K562 (cell line): ENCODE measurements around the gene HELT. TPM values are rescaled to one million over a fixed set of nuclear protein-coding genes. Genes with fewer than 3 reads are reported as not detected.

Source experiments
- GABPB1 ChIP-seq: sonication (generic); formaldehyde crosslinking; IDR thresholded peaks from 2 replicates; pipeline ENCODE4 v1.8.0; 2022; ENCODE audit warnings: mild to moderate bottlenecking, missing genetic modification reagents
- HOXB6 ChIP-seq: fragments of 250-450 bp; sonication (Bioruptor Pico); IDR thresholded peaks from 2 replicates; pipeline ENCODE4 v1.5.1; 2022; ENCODE audit warnings: mild to moderate bottlenecking, borderline replicate concordance
- RAD21 ChIP-seq, 2 experiments: fragments of 250-450 bp in 1 of 2; fragments of 450-650 bp in 1 of 2; sonication (Bioruptor Pico) in 1 of 2; formaldehyde crosslinking in 1 of 2; IDR thresholded peaks in 1 of 2; conservative IDR thresholded peaks in 1 of 2; 2 replicates each; pipeline versions ENCODE4 v1.4.0 to v1.8.0; 2020 to 2022; ENCODE audit warnings: mild to moderate bottlenecking in 2 of 2, moderate library complexity in 1 of 2
- ZKSCAN1 ChIP-seq: fragments of 150-350 bp; IDR thresholded peaks from 2 replicates; pipeline ENCODE4 v1.6.1; 2016; ENCODE audit warnings: low read depth, low read length
- ZNF282 ChIP-seq: sonication (generic); formaldehyde crosslinking; IDR thresholded peaks from 2 replicates; pipeline ENCODE4 v1.8.1; 2023; ENCODE audit warnings: missing genetic modification reagents
- ZNF384 ChIP-seq: IDR thresholded peaks from 2 replicates; pipeline ENCODE4 v1.6.1; 2012; ENCODE audit warnings: low read depth, low read length, improper control_type of control experiment
- polyA plus RNA-seq, 8 experiments: library from polyadenylated mRNA; depleted of rRNA in 4 of 8; stranded (reverse) in 5 of 8; unstranded in 3 of 8; fragments of >200 nt; fragmentation: Nextera tagmentation in 2 of 8; fragmentation: Illumina TruSeq in 1 of 8; extraction: Ambion mirVana in 2 of 8; extraction: Trizol in 1 of 8; gene quantifications; 2 replicates each; pipeline versions ENCODE4 v1.2.1 to v1.2.3, GENCODE V29; 2011 to 2014; ENCODE audit warnings: inconsistent platforms in 1 of 8, missing spikeins in 1 of 8
- total RNA-seq, 7 experiments: library from RNA; depleted of rRNA in 6 of 7; stranded (reverse); fragments of >200 nt in 6 of 7; fragmentation: Illumina TruSeq in 2 of 7; extraction: Trizol in 2 of 7; gene quantifications; 2 replicates each; pipeline versions ENCODE4 v1.2.1 to v1.2.3, GENCODE V29; 2011 to 2021; ENCODE audit warnings: low replicate concordance in 1 of 7
- TF ChIP-seq, protein P1 (sequence below): fragments of 450-650 bp; formaldehyde crosslinking; IDR thresholded peaks from 2 replicates; pipeline ENCODE4 v1.4.0; 2022; ENCODE audit warnings: missing genetic modification characterization
- TF ChIP-seq, protein P2 (sequence below), 3 experiments: fragments of 200-800 bp in 1 of 3; fragments of 250-450 bp in 1 of 3; fragments of 450-650 bp in 1 of 3; sonication (Bioruptor Pico) in 1 of 3; sonication (Bioruptor generic) in 1 of 3; formaldehyde crosslinking in 1 of 3; IDR thresholded peaks; 2 replicates each; pipeline versions ENCODE4 v1.6.1 to v1.8.0; 2016 to 2022; ENCODE audit warnings: mild to moderate bottlenecking in 2 of 3, missing genetic modification characterization in 2 of 3, missing compliant biosample characterization in 1 of 3, moderate library complexity in 1 of 3
- TF ChIP-seq, protein P3 (sequence below), 2 experiments: fragments of 450-650 bp in 1 of 2; sonication (generic) in 1 of 2; formaldehyde crosslinking in 1 of 2; IDR thresholded peaks; 2 replicates each; pipeline versions ENCODE4 v1.7.1 to v1.9.0; 2016 to 2022; ENCODE audit warnings: inconsistent platforms in 1 of 2, mild to moderate bottlenecking in 1 of 2, missing genetic modification reagents in 1 of 2

HELT gene
- total and polyA plus RNA-seq, 9 of the 15 experiments (the other 6 are each of a cell fraction or from before 2014, with no cell fraction given): not detected

DNA sequence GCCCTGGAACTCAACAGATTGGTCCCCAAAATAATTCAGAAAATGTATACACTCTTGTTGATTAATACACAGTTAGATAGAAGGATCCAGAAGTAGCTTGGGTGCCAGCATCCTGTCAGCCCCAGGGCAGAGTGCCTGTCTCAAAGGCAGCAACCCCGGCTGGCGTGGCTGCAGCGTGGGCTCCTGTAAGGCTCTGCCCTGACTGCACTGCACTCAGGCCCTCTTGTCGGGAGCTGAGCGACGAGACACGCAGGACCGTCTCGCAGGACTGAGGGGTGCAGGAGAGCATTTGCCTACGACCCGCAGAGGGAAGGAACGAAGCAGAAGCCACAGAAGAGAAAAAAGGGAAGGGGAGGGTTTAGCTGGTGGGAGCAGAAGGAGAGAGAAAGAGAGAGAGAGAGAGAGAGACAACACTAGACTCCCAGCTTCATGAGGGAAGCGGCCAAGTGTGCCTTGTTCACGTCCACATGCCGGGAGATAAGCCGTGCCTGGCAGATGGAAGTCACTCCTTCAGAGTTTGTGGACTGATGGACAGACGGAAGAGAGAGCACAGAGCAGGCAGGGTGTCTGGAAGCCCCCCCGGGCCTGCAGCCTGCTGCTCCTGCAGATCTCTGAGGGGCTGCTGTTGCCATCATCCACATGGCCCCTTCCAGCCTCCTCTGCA, 38.7 kb upstream of the HELT start (continued):
- TF ChIP-seq, protein P1, sequence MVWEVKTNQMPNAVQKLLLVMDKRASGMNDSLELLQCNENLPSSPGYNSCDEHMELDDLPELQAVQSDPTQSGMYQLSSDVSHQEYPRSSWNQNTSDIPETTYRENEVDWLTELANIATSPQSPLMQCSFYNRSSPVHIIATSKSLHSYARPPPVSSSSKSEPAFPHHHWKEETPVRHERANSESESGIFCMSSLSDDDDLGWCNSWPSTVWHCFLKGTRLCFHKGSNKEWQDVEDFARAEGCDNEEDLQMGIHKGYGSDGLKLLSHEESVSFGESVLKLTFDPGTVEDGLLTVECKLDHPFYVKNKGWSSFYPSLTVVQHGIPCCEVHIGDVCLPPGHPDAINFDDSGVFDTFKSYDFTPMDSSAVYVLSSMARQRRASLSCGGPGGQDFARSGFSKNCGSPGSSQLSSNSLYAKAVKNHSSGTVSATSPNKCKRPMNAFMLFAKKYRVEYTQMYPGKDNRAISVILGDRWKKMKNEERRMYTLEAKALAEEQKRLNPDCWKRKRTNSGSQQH (CRISPR knock-in tag): 0 out of 2 replicates have a peak, but pooled peaks have one; percentile 57
- TF ChIP-seq, protein P2, sequence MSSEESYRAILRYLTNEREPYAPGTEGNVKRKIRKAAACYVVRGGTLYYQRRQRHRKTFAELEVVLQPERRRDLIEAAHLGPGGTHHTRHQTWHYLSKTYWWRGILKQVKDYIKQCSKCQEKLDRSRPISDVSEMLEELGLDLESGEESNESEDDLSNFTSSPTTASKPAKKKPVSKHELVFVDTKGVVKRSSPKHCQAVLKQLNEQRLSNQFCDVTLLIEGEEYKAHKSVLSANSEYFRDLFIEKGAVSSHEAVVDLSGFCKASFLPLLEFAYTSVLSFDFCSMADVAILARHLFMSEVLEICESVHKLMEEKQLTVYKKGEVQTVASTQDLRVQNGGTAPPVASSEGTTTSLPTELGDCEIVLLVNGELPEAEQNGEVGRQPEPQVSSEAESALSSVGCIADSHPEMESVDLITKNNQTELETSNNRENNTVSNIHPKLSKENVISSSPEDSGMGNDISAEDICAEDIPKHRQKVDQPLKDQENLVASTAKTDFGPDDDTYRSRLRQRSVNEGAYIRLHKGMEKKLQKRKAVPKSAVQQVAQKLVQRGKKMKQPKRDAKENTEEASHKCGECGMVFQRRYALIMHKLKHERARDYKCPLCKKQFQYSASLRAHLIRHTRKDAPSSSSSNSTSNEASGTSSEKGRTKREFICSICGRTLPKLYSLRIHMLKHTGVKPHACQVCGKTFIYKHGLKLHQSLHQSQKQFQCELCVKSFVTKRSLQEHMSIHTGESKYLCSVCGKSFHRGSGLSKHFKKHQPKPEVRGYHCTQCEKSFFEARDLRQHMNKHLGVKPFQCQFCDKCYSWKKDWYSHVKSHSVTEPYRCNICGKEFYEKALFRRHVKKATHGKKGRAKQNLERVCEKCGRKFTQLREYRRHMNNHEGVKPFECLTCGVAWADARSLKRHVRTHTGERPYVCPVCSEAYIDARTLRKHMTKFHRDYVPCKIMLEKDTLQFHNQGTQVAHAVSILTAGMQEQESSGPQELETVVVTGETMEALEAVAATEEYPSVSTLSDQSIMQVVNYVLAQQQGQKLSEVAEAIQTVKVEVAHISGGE (CRISPR knock-in tag; IDR thresholded peaks at IDR 0.05): no peak
- TF ChIP-seq HOXB6 (CRISPR knock-in tag) (no peak), ZNF384 (no peak), ZNF282 (CRISPR knock-in tag) (no peak), GABPB1 (no peak), ZKSCAN1 (no peak), RAD21 (CRISPR knock-in tag; conservative IDR thresholded peaks at IDR 0.05 in 1 of 2, IDR thresholded peaks at IDR 0.05 in 1 of 2) (no peak)
- TF ChIP-seq, protein P3, sequence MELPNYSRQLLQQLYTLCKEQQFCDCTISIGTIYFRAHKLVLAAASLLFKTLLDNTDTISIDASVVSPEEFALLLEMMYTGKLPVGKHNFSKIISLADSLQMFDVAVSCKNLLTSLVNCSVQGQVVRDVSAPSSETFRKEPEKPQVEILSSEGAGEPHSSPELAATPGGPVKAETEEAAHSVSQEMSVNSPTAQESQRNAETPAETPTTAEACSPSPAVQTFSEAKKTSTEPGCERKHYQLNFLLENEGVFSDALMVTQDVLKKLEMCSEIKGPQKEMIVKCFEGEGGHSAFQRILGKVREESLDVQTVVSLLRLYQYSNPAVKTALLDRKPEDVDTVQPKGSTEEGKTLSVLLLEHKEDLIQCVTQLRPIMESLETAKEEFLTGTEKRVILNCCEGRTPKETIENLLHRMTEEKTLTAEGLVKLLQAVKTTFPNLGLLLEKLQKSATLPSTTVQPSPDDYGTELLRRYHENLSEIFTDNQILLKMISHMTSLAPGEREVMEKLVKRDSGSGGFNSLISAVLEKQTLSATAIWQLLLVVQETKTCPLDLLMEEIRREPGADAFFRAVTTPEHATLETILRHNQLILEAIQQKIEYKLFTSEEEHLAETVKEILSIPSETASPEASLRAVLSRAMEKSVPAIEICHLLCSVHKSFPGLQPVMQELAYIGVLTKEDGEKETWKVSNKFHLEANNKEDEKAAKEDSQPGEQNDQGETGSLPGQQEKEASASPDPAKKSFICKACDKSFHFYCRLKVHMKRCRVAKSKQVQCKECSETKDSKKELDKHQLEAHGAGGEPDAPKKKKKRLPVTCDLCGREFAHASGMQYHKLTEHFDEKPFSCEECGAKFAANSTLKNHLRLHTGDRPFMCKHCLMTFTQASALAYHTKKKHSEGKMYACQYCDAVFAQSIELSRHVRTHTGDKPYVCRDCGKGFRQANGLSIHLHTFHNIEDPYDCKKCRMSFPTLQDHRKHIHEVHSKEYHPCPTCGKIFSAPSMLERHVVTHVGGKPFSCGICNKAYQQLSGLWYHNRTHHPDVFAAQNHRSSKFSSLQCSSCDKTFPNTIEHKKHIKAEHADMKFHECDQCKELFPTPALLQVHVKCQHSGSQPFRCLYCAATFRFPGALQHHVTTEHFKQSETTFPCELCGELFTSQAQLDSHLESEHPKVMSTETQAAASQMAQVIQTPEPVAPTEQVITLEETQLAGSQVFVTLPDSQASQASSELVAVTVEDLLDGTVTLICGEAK (IDR thresholded peaks at IDR 0.05): no peak
- TF ChIP-seq, protein P3 (CRISPR knock-in tag; IDR thresholded peaks at IDR 0.05): no peak
